ENCODE results near the gene ZSCAN12.

ZSCAN12 gene

DNA sequence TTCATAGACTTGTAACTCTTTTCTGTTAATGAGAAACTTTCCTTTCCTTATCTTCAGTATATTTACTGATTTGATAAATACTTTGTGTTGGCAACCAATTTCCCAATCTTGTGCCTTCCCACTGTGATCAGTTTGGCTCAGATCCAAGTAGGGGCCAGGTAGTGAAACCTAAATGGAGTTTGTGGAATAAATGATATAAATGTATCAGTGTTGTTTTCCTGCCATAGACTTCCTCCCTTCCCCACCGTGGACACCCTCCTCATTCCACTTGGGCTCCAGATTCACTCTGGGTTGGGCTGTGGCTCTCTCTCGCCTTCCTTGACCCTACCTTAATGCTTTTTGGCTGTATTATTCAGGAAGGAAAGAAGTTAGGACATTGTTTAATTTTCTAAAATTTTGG, 48.5 kb downstream of the ZSCAN12 start:
- POLR2A ChIA-PET: no interaction called here
- CTCF ChIA-PET: interaction anchor here (1.5 kb wide), 1 partner anchor 10 kb away, joined by 6 read pairs; no protein-coding TSS in a partner anchor
- no peak for DNase-seq (ENCODE audit: extremely low spot score)

GRCh38 chr6:28349892-28350737, 49.4 kb downstream of the ZSCAN12 start, which contains the start of gene ZKSCAN3:
Gene ZKSCAN3 (plus strand): TSS chr6:28349947. CDS start chr6:28359587, 9,640 bp downstream.
- peak; percentile 85 for DNase-seq (ENCODE audit: extremely low spot score)
- ChIA-PET CTCF (interaction anchor here (0.9 to 1.5 kb wide), 4 partner anchors 8 to 662 kb away, joined by 3 to 6 read pairs (median 3); no protein-coding TSS in a partner anchor), POLR2A (interaction anchor here (0.5 kb wide), 1 partner anchor 303 kb away, joined by 3 read pairs; no protein-coding TSS in a partner anchor)
- TF ChIP-seq, protein P1, sequence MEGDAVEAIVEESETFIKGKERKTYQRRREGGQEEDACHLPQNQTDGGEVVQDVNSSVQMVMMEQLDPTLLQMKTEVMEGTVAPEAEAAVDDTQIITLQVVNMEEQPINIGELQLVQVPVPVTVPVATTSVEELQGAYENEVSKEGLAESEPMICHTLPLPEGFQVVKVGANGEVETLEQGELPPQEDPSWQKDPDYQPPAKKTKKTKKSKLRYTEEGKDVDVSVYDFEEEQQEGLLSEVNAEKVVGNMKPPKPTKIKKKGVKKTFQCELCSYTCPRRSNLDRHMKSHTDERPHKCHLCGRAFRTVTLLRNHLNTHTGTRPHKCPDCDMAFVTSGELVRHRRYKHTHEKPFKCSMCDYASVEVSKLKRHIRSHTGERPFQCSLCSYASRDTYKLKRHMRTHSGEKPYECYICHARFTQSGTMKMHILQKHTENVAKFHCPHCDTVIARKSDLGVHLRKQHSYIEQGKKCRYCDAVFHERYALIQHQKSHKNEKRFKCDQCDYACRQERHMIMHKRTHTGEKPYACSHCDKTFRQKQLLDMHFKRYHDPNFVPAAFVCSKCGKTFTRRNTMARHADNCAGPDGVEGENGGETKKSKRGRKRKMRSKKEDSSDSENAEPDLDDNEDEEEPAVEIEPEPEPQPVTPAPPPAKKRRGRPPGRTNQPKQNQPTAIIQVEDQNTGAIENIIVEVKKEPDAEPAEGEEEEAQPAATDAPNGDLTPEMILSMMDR (IDR thresholded peaks at IDR 0.05; ENCODE audit: control extremely low read depth, extremely low read depth, low read depth, missing control alignments): no peak

More for the DNA sequence above, 48.5 kb downstream of the ZSCAN12 start:
- TF ChIP-seq, protein P1 (IDR thresholded peaks at IDR 0.05; ENCODE audit: control extremely low read depth, extremely low read depth, low read depth, missing control alignments): no peak

DNA sequence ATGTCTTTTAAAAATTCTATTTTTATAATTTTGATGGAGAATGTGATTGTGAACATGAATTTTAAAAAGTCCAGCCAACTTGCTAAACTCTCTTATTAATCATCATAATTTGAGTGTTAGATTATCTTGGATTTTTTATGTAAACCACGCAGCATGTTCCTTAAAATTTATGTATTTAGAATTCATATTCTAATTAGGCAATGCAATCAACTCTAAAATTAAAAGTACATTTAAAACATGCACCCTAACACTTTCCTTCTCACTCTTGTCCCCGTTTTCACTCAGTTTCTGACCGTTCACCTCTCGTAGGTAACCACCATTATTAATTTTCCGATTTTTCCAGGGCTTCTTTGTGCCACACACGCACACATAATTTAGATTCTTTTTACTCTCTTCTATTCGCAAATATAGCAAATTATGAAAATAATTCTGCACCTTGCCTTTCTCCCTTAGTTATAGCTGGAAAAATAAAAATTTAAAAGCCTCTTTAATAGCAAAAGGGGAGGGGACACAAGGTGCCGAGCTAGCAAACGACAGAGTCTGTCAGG, 50.1 kb downstream of the ZSCAN12 start:
- ChIA-PET POLR2A (interaction anchor here (0.5 kb wide), 1 partner anchor 304 kb away, joined by 3 read pairs; no protein-coding TSS in a partner anchor), CTCF (interaction anchor here (0.9 to 1.1 kb wide), 3 partner anchors 9 to 661 kb away, joined by 3 read pairs; no protein-coding TSS in a partner anchor)
- TF ChIP-seq, protein P1 (IDR thresholded peaks at IDR 0.05; ENCODE audit: control extremely low read depth, extremely low read depth, low read depth, missing control alignments): no peak
- no peak for DNase-seq (ENCODE audit: extremely low spot score)

DNA sequence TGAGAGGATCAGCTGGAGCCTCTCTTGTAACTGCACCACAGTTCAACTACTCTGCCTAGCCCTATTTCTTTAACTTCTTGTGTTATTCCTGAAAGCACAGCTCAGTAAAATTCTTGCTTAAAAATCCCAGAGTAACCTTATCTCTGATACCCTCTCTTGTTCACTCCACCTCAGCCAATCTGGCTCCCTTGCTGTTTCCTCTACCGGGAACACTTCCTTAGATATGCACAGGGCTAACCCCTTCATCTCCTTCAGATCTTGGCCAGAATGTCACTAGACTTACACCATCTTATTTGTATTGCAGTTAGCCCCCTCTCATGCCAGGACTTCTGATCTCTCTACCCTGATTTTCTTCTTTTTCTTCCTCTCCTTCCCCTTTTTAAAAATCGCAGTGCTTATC, 52.4 kb downstream of the ZSCAN12 start:
- TF ChIP-seq, protein P1 (IDR thresholded peaks at IDR 0.05; ENCODE audit: control extremely low read depth, extremely low read depth, low read depth, missing control alignments): no peak
- ChIA-PET POLR2A (no interaction called here), CTCF (interaction anchor here (1.0 to 1.5 kb wide), 3 partner anchors 9 to 59 kb away, joined by 3 to 11 read pairs (median 4); no protein-coding TSS in a partner anchor)
- DNase-seq (ENCODE audit: extremely low spot score): no peak

GRCh38 chr6:28345201-28345600, 54.3 kb downstream of the ZSCAN12 start:
- DNase-seq (ENCODE audit: extremely low spot score): no peak
- TF ChIP-seq, protein P1 (IDR thresholded peaks at IDR 0.05; ENCODE audit: control extremely low read depth, extremely low read depth, low read depth, missing control alignments): no peak
- POLR2A ChIA-PET: no interaction called here
- CTCF ChIA-PET: interaction anchor here (2.1 kb wide), 1 partner anchor 11 kb away, joined by 8 read pairs; no protein-coding TSS in a partner anchor

DNA sequence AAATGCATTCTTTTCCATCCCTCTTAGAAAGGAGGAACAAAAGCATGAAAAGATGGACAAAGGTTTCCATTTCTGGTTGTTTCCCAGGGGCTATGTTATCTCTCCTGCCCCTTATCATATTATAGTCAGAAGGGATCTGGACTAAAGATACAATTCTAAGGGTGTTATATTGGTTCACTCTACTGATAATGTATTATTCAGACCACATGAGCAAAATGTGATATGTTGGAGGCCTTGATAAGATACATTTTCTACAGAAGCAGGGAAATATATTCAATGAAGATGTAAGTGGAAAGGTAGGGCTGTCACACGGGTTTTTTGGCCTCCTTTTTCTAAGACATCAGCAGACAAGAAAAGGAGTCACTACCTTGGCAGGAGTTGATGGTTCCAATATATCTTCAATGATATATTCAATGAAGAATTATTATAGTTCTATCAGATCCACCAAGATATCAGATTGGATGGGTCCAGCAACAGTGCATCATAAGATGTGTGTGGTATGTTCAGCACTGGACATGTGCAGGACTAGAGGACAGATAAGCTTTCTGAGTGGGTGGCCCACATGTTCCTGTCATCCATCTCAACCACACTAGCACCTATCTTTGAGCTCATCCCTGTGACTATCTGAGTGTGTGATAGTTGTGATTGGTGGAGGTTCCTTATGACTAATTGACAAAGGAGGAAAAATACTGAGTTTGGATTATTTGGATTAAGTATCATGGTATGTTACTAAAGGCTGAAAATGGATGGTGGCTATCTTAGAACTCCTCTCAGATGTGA, 55.5 kb downstream of the ZSCAN12 start:
- TF ChIP-seq, protein P1 (IDR thresholded peaks at IDR 0.05; ENCODE audit: control extremely low read depth, extremely low read depth, low read depth, missing control alignments): no peak
- CTCF ChIA-PET: interaction anchor here (2.1 kb wide), 1 partner anchor 12 kb away, joined by 8 read pairs; no protein-coding TSS in a partner anchor
- POLR2A ChIA-PET: no interaction called here

More for the DNA sequence above, 55.5 kb downstream of the ZSCAN12 start:
- DNase-seq (ENCODE audit: extremely low spot score): no peak
